Measurements from ENCODE around the gene ORC1. TPM values are rescaled to one million over a fixed set of nuclear protein-coding genes. Genes with fewer than 3 reads are reported as not detected.
"Not testable (repeated sequence)": the region's sequence is repeated elsewhere in the genome, so short reads cannot be mapped to it uniquely, and the experiment has no call there.

ORC1 gene
- total RNA-seq, 1 donor from 2014 or later, result 0.43 TPM

- intact Hi-C loops (cut with DNase I), result no loop called here
- H3K27ac ChIP-seq, result no peak overlapping the region
- H3K4me3 ChIP-seq, result no peak overlapping the region
- no peaks in the 10 kb centered on the region for H3K27me3 ChIP-seq
- no peaks in the 10 kb centered on the region for H3K4me1 ChIP-seq
- no peak for DNase-seq
- ATAC-seq, result no peak
- no peaks in the 10 kb centered on the region for H3K9me3 ChIP-seq
- no peak for TF ChIP-seq CTCF (IDR thresholded peaks at IDR 0.05)
- H3K36me3 ChIP-seq, result no peaks in the 10 kb centered on the region
Measured at GRCh38 chr1:52386458-52386857, 17.8 kb downstream of the ORC1 start.

GRCh38 chr1:52385376-52385775 lies 18.8 kb downstream of the ORC1 start:
- no peak for ATAC-seq
- intact Hi-C loops (cut with DNase I), result no loop called here
- no peak for TF ChIP-seq CTCF (IDR thresholded peaks at IDR 0.05)
- no peaks in the 10 kb centered on the region for H3K36me3 ChIP-seq
- H3K9me3 ChIP-seq, result no peaks in the 10 kb centered on the region
- H3K27me3 ChIP-seq, result no peaks in the 10 kb centered on the region
- no peak overlapping the region for H3K4me3 ChIP-seq
- no peak overlapping the region for H3K27ac ChIP-seq
- no peaks in the 10 kb centered on the region for H3K4me1 ChIP-seq
- no peak for DNase-seq

- H3K4me1 ChIP-seq; H3K9me3 ChIP-seq; H3K4me3 ChIP-seq; intact Hi-C loops (cut with DNase I); H3K27me3 ChIP-seq; H3K27ac ChIP-seq; DNase-seq; ATAC-seq; H3K36me3 ChIP-seq: not testable (repeated sequence)
Measured at GRCh38 chr1:52369851-52370250, 34.4 kb downstream of the ORC1 start.

GRCh38 chr1:52368383-52369172 lies 35.6 kb downstream of the ORC1 start:
- peak overlapping the region; percentile 42 for H3K4me3 ChIP-seq
- H3K27ac ChIP-seq, result no peak overlapping the region
- ATAC-seq (peak; percentile 23), DNase-seq (peak; percentile 85)
- intact Hi-C loops (cut with DNase I), result no loop called here
- peaks cover 18% of the 10 kb centered on the region for H3K4me1 ChIP-seq
- no peak for TF ChIP-seq CTCF (IDR thresholded peaks at IDR 0.05)
- no peaks in the 10 kb centered on the region for H3K9me3 ChIP-seq
- H3K36me3 ChIP-seq, result peaks cover 7% of the 10 kb centered on the region
- H3K27me3 ChIP-seq, result no peaks in the 10 kb centered on the region

GRCh38 chr1:52367272-52367671 lies 37.0 kb downstream of the ORC1 start:
- Histone ChIP-seq H3K27ac (no peak overlapping the region), H3K36me3 (peaks cover 15% of the 10 kb centered on the region), H3K27me3 (no peaks in the 10 kb centered on the region), H3K4me3 (no peak overlapping the region), H3K9me3 (no peaks in the 10 kb centered on the region), H3K4me1 (peaks cover 18% of the 10 kb centered on the region)
- no peak for ATAC-seq
- intact Hi-C loops (cut with DNase I), result no loop called here
- TF ChIP-seq CTCF (IDR thresholded peaks at IDR 0.05), result no peak
- no peak for DNase-seq

GRCh38 chr1:52366517-52366827 lies 37.8 kb downstream of the ORC1 start:
- Histone ChIP-seq H3K27ac (no peak overlapping the region), H3K4me3 (peak overlapping the region; percentile 92), H3K9me3 (no peaks in the 10 kb centered on the region), H3K36me3 (peaks cover 23% of the 10 kb centered on the region), H3K27me3 (no peaks in the 10 kb centered on the region), H3K4me1 (peaks cover 18% of the 10 kb centered on the region)
- ATAC-seq (no peak), DNase-seq (no peak)
- intact Hi-C loops (cut with DNase I), result no loop called here
- TF ChIP-seq CTCF (IDR thresholded peaks at IDR 0.05), result no peak
